Stimulated activated CD4-positive, alpha-beta T cell treated with anti-CD3 and anti-CD28 coated beads, Interleukin-1b, Interleukin-23, amount 100 ng/mL, for 48 hours (primary cell): ENCODE results near the gene OR1D5.
"Not testable (repeated sequence)": the region's sequence is repeated elsewhere in the genome, so short reads cannot be mapped to it uniquely, and the experiment has no call there.

Experiments
- DNase-seq: peaks from one replicate; pipeline ENCODE4 v3.0.0-alpha.2; 2020

The OR1D5 gene

GRCh38 chr17:3063507-3063906 lies at the start of gene OR1D5:
TSS of gene OR1D5 (minus strand) at chr17:3063607. CDS start at chr17:3063607, 0 bp downstream.
- DNase-seq = not testable (repeated sequence)

- DNase-seq = no peak
Observed at GRCh38 chr17:3104322-3104721, 40.9 kb upstream of the OR1D5 start, which contains the start of gene OR1D2. TSS of gene OR1D2 (minus strand) at chr17:3104422. CDS start at chr17:3092996, 11,426 bp downstream.

GRCh38 chr17:3073850-3074249 lies 10.4 kb upstream of the OR1D5 start:
- not testable (repeated sequence) for DNase-seq

- DNase-seq = not testable (repeated sequence)
Observed at GRCh38 chr17:3065192-3065591, 1.8 kb upstream of the OR1D5 start.

GRCh38 chr17:3062824-3063377 lies 506 bp downstream of the OR1D5 start:
- not testable (repeated sequence) for DNase-seq

GRCh38 chr17:3054868-3055267 lies 8.5 kb downstream of the OR1D5 start:
- DNase-seq = not testable (repeated sequence)

- no peak for DNase-seq
Observed at GRCh38 chr17:3049705-3050295, 13.6 kb downstream of the OR1D5 start.

- peak; percentile 95 for DNase-seq
Observed at GRCh38 chr17:3048727-3049471, 14.5 kb downstream of the OR1D5 start.

GRCh38 chr17:3046753-3047152 lies 16.7 kb downstream of the OR1D5 start:
- DNase-seq = no peak

- DNase-seq = no peak
Observed at GRCh38 chr17:3043737-3044365, 19.6 kb downstream of the OR1D5 start.

GRCh38 chr17:3040882-3041281 lies 22.5 kb downstream of the OR1D5 start:
- no peak for DNase-seq

GRCh38 chr17:3039736-3040135 lies 23.7 kb downstream of the OR1D5 start:
- no peak for DNase-seq

- DNase-seq = no peak
Observed at GRCh38 chr17:3038941-3039340, 24.5 kb downstream of the OR1D5 start.

GRCh38 chr17:3037259-3037658 lies 26.1 kb downstream of the OR1D5 start:
- no peak for DNase-seq

- no peak for DNase-seq
Observed at GRCh38 chr17:3036800-3037199, 26.6 kb downstream of the OR1D5 start.

- DNase-seq = no peak
Observed at GRCh38 chr17:3035968-3036280, 27.5 kb downstream of the OR1D5 start.

- no peak for DNase-seq
Observed at GRCh38 chr17:3035256-3035967, 28.0 kb downstream of the OR1D5 start.

- no peak for DNase-seq
Observed at GRCh38 chr17:3034578-3034920, 28.9 kb downstream of the OR1D5 start.

GRCh38 chr17:3033741-3034577 lies 29.4 kb downstream of the OR1D5 start:
- DNase-seq = no peak

GRCh38 chr17:3033248-3033640 lies 30.2 kb downstream of the OR1D5 start:
- no peak for DNase-seq

GRCh38 chr17:3032258-3033247 lies 30.9 kb downstream of the OR1D5 start:
- DNase-seq = no peak
